HEK293 (cell line): ENCODE measurements around the gene CDKAL1.
A peak's percentile ranks its signal among the peaks of the same experiment; 100 is the strongest.

Source experiments
- CTCF ChIA-PET: fragments of 350-600 bp; formaldehyde crosslinking; extraction: SDS; loops from one replicate; lab custom pipeline; 2021; ENCODE audit warnings: antibody characterized with exemption; lab: Yijun Ruan, JAX
- POLR2A ChIA-PET: fragments of 300-600 bp; formaldehyde crosslinking; extraction: SDS; loops from one replicate; lab custom pipeline; 2020; ENCODE audit warnings: antibody characterized with exemption, inconsistent platforms; lab: Yijun Ruan, JAX
- H3K27ac ChIP-seq: fragments of 200-500 bp; sonication (Bioruptor generic); 2 replicates; pipeline ENCODE4 v1.5.1; 2014; ENCODE audit warnings: low read depth, low read length, control low read depth, inconsistent platforms; ENCODE audit errors: extremely low read depth
- H3K36me3 ChIP-seq, 2 experiments: fragments of 200-500 bp in 1 of 2; sonication (Bioruptor generic) in 1 of 2; 1 replicate in 1 of 2; 2 replicates in 1 of 2; pipeline ENCODE4 v1.5.1; 2014 to 2017; ENCODE audit warnings: inconsistent platforms in 2 of 2, low read length in 2 of 2; ENCODE audit not compliant: control insufficient read depth in 2 of 2, insufficient read depth in 1 of 2
- H3K4me1 ChIP-seq: fragments of 200-500 bp; sonication (Bioruptor generic); 2 replicates; pipeline ENCODE4 v1.5.1; 2014; ENCODE audit warnings: mild to moderate bottlenecking, low read length, inconsistent platforms; ENCODE audit not compliant: control insufficient read depth, insufficient read depth
- H3K4me3 ChIP-seq: 2 replicates; pipeline ENCODE4 v1.5.1; 2011; ENCODE audit warnings: low read depth, mild to moderate bottlenecking, control low read depth, low read length, moderate library complexity
- H3K9me3 ChIP-seq: fragments of 200-500 bp; sonication (Bioruptor generic); 2 replicates; pipeline ENCODE4 v1.5.1; 2014; ENCODE audit warnings: low read depth, low read length, inconsistent platforms; ENCODE audit not compliant: control insufficient read depth, insufficient read depth
- KLF1 ChIP-seq: fragments of 450-650 bp; formaldehyde crosslinking; IDR thresholded peaks from 2 replicates; pipeline ENCODE4 v1.5.1; 2016; ENCODE audit warnings: missing biosample characterization, missing genetic modification characterization
- KLF8 ChIP-seq: fragments of 450-650 bp; formaldehyde crosslinking; IDR thresholded peaks from 2 replicates; pipeline ENCODE4 v1.5.1; 2016; ENCODE audit warnings: missing biosample characterization, missing genetic modification characterization
- SP2 ChIP-seq: fragments of 450-650 bp; formaldehyde crosslinking; IDR thresholded peaks from 2 replicates; pipeline ENCODE4 v1.5.1; 2016; ENCODE audit warnings: missing biosample characterization, missing genetic modification characterization
- ZFP37 ChIP-seq: fragments of 450-650 bp; formaldehyde crosslinking; IDR thresholded peaks from 2 replicates; pipeline ENCODE4 v1.5.1; 2016; ENCODE audit warnings: missing biosample characterization, missing genetic modification characterization
- ZNF148 ChIP-seq: fragments of 450-650 bp; formaldehyde crosslinking; IDR thresholded peaks from 2 replicates; pipeline ENCODE4 v1.5.0; 2017; ENCODE audit warnings: missing biosample characterization, missing genetic modification characterization, borderline replicate concordance
- ZNF223 ChIP-seq: fragments of 450-650 bp; formaldehyde crosslinking; IDR thresholded peaks from 2 replicates; pipeline ENCODE4 v1.5.1; 2016; ENCODE audit warnings: missing biosample characterization, missing genetic modification characterization
- ZNF366 ChIP-seq: fragments of 450-650 bp; formaldehyde crosslinking; conservative IDR thresholded peaks from 2 replicates; pipeline ENCODE4 v1.5.1; 2016; ENCODE audit warnings: missing biosample characterization, missing genetic modification characterization
- ZNF37A ChIP-seq: fragments of 450-650 bp; IDR thresholded peaks from 2 replicates; pipeline ENCODE4 v1.5.1; 2018; ENCODE audit warnings: missing biosample characterization, missing genetic modification characterization
- ZNF404 ChIP-seq: fragments of 450-650 bp; formaldehyde crosslinking; IDR thresholded peaks from 2 replicates; pipeline ENCODE4 v1.5.1; 2017; ENCODE audit warnings: missing biosample characterization, missing genetic modification characterization

The CDKAL1 gene

GRCh38 chr6:21279619-21280018 is 745.4 kb downstream of the CDKAL1 start (continued):
- no peak for TF ChIP-seq ZNF148
- TF ChIP-seq ZNF404, result no peak
- no peak for TF ChIP-seq SP2 (tag by site-specific recombination)
- no peak for TF ChIP-seq ZNF223 (tag by site-specific recombination)
- TF ChIP-seq ZFP37 (tag by site-specific recombination), result no peak
- no peak for TF ChIP-seq ZNF366 (tag by site-specific recombination)
- no peak for TF ChIP-seq KLF8 (tag by site-specific recombination)

GRCh38 chr6:21281366-21281765 is 747.1 kb downstream of the CDKAL1 start:
- H3K27ac ChIP-seq, result no peak overlapping the region
- ChIA-PET POLR2A (interaction anchor here (0.6 kb wide), 1 partner anchor 1004 kb away, joined by 4 read pairs; no protein-coding TSS in a partner anchor), CTCF (no interaction called here)

More at GRCh38 chr6:21281366-21281765, 747.1 kb downstream of the CDKAL1 start:
- H3K4me3 ChIP-seq, result no peak overlapping the region
- H3K36me3 ChIP-seq, result no peaks in the 10 kb centered on the region
- TF ChIP-seq KLF1 (tag by site-specific recombination) (peak; percentile 14; the same call in 1 of the 2 replicates), ZNF37A (no peak)
- peaks cover 2% of the 10 kb centered on the region; the same call in 1 of the 2 replicates for H3K4me1 ChIP-seq
- no peaks in the 10 kb centered on the region for H3K9me3 ChIP-seq
